Left lung (tissue), 10 donors: ENCODE results near the gene PKNOX2. TPM values are rescaled to one million over a fixed set of nuclear protein-coding genes. Genes with fewer than 3 reads are reported as not detected.

Experiments used
- ATAC-seq: fragments of 200-7000 bp; cut with Tn5 transposase; one replicate; pipeline ENCODE4 v1.9.1; 2020; ENCODE audit warnings: moderate library complexity
- DNase-seq, 4 donors: peaks; one replicate each; pipeline ENCODE4 v3.0.0-alpha.2; 2013 to 2020
- H3K27ac ChIP-seq, 2 donors: fragments of 200-600 bp; sonication (generic) in 1 of 2; one replicate each; pipeline versions ENCODE4 v1.5.0 to v1.8.0; 2020 to 2021
- H3K27me3 ChIP-seq, 2 donors: fragments of 200-600 bp; sonication (generic) in 1 of 2; one replicate each; pipeline versions ENCODE4 v1.5.0 to v1.8.0; 2020 to 2021
- H3K36me3 ChIP-seq, 2 donors: fragments of 200-600 bp; sonication (generic) in 1 of 2; one replicate each; pipeline versions ENCODE4 v1.5.0 to v1.8.0; 2020 to 2021
- H3K4me1 ChIP-seq, 2 donors: fragments of 200-600 bp; one replicate each; pipeline ENCODE4 v1.8.0; 2021
- H3K4me3 ChIP-seq, 2 donors: fragments of 200-600 bp; sonication (generic) in 1 of 2; one replicate each; pipeline versions ENCODE4 v1.5.0 to v1.8.0; 2020 to 2021; ENCODE audit warnings: mild to moderate bottlenecking in 1 of 2
- H3K9me3 ChIP-seq, 2 donors: fragments of 200-600 bp; sonication (generic) in 1 of 2; one replicate each; pipeline versions ENCODE4 v1.5.0 to v1.8.0; 2020 to 2021
- CTCF ChIP-seq, 2 donors: fragments of 200-600 bp; sonication (generic) in 1 of 2; IDR thresholded peaks; one replicate each; pipeline versions ENCODE4 v1.5.0 to v1.8.0; 2021; ENCODE audit warnings: antibody characterized with exemption in 2 of 2
- intact Hi-C, 2 donors: fragments of 100-400 bp; cut with DNase I; formaldehyde crosslinking; loops; one replicate each; pipeline versions ENCODE4 v1.11.2 to v1.14.2; 2022
- polyA plus RNA-seq, 6 donors: library from polyadenylated mRNA; unstranded; fragments of 120-200 nt; gene quantifications; one replicate each; pipeline ENCODE4 v1.2.1, GENCODE V29; 2013; ENCODE audit not compliant: insufficient read length in 6 of 6
- total RNA-seq, 2 donors: library from RNA; stranded (reverse); fragmentation: NEBNext Ultra II Directional; extraction: Animal tissue kit (Norgen Biotek cat#: 25700); gene quantifications; one replicate each; pipeline ENCODE4 v1.2.1, GENCODE V29; 2021
- donor health status: DM: no; HTN: yes; CAD: no.
- donor health status: DM: no; HTN: no; CAD: no.

PKNOX2 gene
- total and polyA plus RNA-seq, 8 donors, result 6.7 to 18.9 (median 16.7) TPM

GRCh38 chr11:125345421-125346178 lies 181.0 kb downstream of the PKNOX2 start:
- H3K9me3 ChIP-seq, result no peaks in the 10 kb centered on the region
- DNase-seq (peak in 3 of 4 donors; percentile 49 to 84 (median 73)), ATAC-seq (peak; percentile 83)
- no peaks in the 10 kb centered on the region for H3K4me1 ChIP-seq
- no peak overlapping the region for H3K4me3 ChIP-seq
- no peak overlapping the region for H3K27ac ChIP-seq
- TF ChIP-seq CTCF (IDR thresholded peaks at IDR 0.05), result peak; percentile 75 to 76
- no peaks in the 10 kb centered on the region for H3K36me3 ChIP-seq
- H3K27me3 ChIP-seq, result peaks cover 0 to 48% of the 10 kb centered on the region in 2 donors
- intact Hi-C loops, result no loop called here

GRCh38 chr11:125346179-125346530 lies 181.6 kb downstream of the PKNOX2 start:
- DNase-seq, result no peak
- H3K27ac ChIP-seq, result no peak overlapping the region
- H3K9me3 ChIP-seq, result no peaks in the 10 kb centered on the region
- H3K4me3 ChIP-seq, result no peak overlapping the region
- no peak for TF ChIP-seq CTCF (IDR thresholded peaks at IDR 0.05)
- peak; percentile 18 for ATAC-seq
- no peaks in the 10 kb centered on the region for H3K36me3 ChIP-seq
- H3K4me1 ChIP-seq, result no peaks in the 10 kb centered on the region
- intact Hi-C loops, result no loop called here
- peaks cover 0 to 49% of the 10 kb centered on the region in 2 donors for H3K27me3 ChIP-seq

GRCh38 chr11:125346565-125347260 lies 182.2 kb downstream of the PKNOX2 start:
- intact Hi-C loops, result no loop called here
- no peak for TF ChIP-seq CTCF (IDR thresholded peaks at IDR 0.05)
- no peaks in the 10 kb centered on the region for H3K36me3 ChIP-seq

GRCh38 chr11:125347261-125347585 lies 182.7 kb downstream of the PKNOX2 start:
- Histone ChIP-seq H3K27ac (no peak overlapping the region), H3K4me3 (no peak overlapping the region), H3K36me3 (no peaks in the 10 kb centered on the region), H3K9me3 (no peaks in the 10 kb centered on the region), H3K4me1 (no peaks in the 10 kb centered on the region), H3K27me3 (peaks cover 0 to 56% of the 10 kb centered on the region in 2 donors)
- intact Hi-C loops, result no loop called here
- DNase-seq (no peak), ATAC-seq (no peak)
- TF ChIP-seq CTCF (IDR thresholded peaks at IDR 0.05), result no peak

More at GRCh38 chr11:125346565-125347260, 182.2 kb downstream of the PKNOX2 start:
- H3K9me3 ChIP-seq, result no peaks in the 10 kb centered on the region
- H3K4me1 ChIP-seq, result no peaks in the 10 kb centered on the region
- H3K4me3 ChIP-seq, result no peak overlapping the region
- no peak overlapping the region for H3K27ac ChIP-seq
- peaks cover 0 to 53% of the 10 kb centered on the region in 2 donors for H3K27me3 ChIP-seq
- no peak for ATAC-seq
- no peak for DNase-seq

GRCh38 chr11:125348141-125348651 lies 183.6 kb downstream of the PKNOX2 start:
- Histone ChIP-seq H3K36me3 (no peaks in the 10 kb centered on the region), H3K4me1 (no peaks in the 10 kb centered on the region), H3K9me3 (no peaks in the 10 kb centered on the region), H3K27ac (no peak overlapping the region), H3K27me3 (peaks cover 0 to 49% of the 10 kb centered on the region in 2 donors), H3K4me3 (no peak overlapping the region)
- ATAC-seq (no peak), DNase-seq (no peak)
- intact Hi-C loops, result no loop called here
- no peak for TF ChIP-seq CTCF (IDR thresholded peaks at IDR 0.05)
